HepG2 (cell line): ENCODE results near the gene EEF1E1. TPM values are rescaled to one million over a fixed set of nuclear protein-coding genes. Genes with fewer than 3 reads are reported as not detected.
A peak's percentile ranks its signal among the peaks of the same experiment; 100 is the strongest.

Experiments
- KIAA2018 ChIP-seq: sonication (generic); formaldehyde crosslinking; IDR thresholded peaks from 2 replicates; pipeline ENCODE4 v1.5.0; 2020; ENCODE audit warnings: mild to moderate bottlenecking, missing genetic modification reagents, borderline replicate concordance
- ZNF605 ChIP-seq: sonication (generic); formaldehyde crosslinking; IDR thresholded peaks from 2 replicates; pipeline ENCODE4 v1.8.0; 2022; ENCODE audit warnings: mild to moderate bottlenecking, missing genetic modification reagents
- ZNF646 ChIP-seq: sonication (generic); formaldehyde crosslinking; IDR thresholded peaks from 2 replicates; pipeline ENCODE4 v1.9.0; 2021; ENCODE audit warnings: mild to moderate bottlenecking, missing genetic modification reagents
- ZNF703 ChIP-seq: sonication (generic); formaldehyde crosslinking; IDR thresholded peaks from 2 replicates; pipeline ENCODE4 v1.5.1; 2020; ENCODE audit warnings: missing genetic modification reagents, mild to moderate bottlenecking, moderate library complexity, borderline replicate concordance
- ZNF773 ChIP-seq: sonication (generic); formaldehyde crosslinking; IDR thresholded peaks from 2 replicates; pipeline ENCODE4 v1.4.0; 2020; ENCODE audit warnings: missing genetic modification reagents, borderline replicate concordance
- ZNF839 ChIP-seq: sonication (generic); formaldehyde crosslinking; IDR thresholded peaks from 2 replicates; pipeline ENCODE4 v1.4.0; 2020; ENCODE audit warnings: missing genetic modification reagents, mild to moderate bottlenecking, borderline replicate concordance
- polyA plus RNA-seq, 8 experiments: library from polyadenylated mRNA; depleted of rRNA in 3 of 8; stranded (reverse) in 7 of 8; unstranded in 1 of 8; fragments of >200 nt; fragmentation: Illumina TruSeq in 4 of 8; extraction: Trizol in 4 of 8; gene quantifications; 2 replicates each; pipeline versions ENCODE4 v1.2.1 to v1.2.3, GENCODE V29; 2011 to 2016; ENCODE audit warnings: low read depth in 4 of 8, missing spikeins in 1 of 8, mixed read lengths in 1 of 8; ENCODE audit not compliant: insufficient read depth in 1 of 8
- total RNA-seq, 5 experiments: library from RNA; depleted of rRNA; stranded (reverse); fragments of >200 nt; fragmentation: Illumina TruSeq; extraction: Trizol; gene quantifications; 2 replicates each; pipeline ENCODE4 v1.2.3, GENCODE V29; 2016; ENCODE audit warnings: low read depth in 1 of 5
- TF ChIP-seq, protein P1 (sequence below): sonication (generic); formaldehyde crosslinking; IDR thresholded peaks from 2 replicates; pipeline ENCODE4 v1.5.1; 2020; ENCODE audit warnings: missing genetic modification reagents, mild to moderate bottlenecking, borderline replicate concordance

EEF1E1 gene
- total and polyA plus RNA-seq, 2 of the 13 experiments (the other 11 are each of a cell fraction or from before 2014, with no cell fraction given), result 128 to 188 TPM

DNA sequence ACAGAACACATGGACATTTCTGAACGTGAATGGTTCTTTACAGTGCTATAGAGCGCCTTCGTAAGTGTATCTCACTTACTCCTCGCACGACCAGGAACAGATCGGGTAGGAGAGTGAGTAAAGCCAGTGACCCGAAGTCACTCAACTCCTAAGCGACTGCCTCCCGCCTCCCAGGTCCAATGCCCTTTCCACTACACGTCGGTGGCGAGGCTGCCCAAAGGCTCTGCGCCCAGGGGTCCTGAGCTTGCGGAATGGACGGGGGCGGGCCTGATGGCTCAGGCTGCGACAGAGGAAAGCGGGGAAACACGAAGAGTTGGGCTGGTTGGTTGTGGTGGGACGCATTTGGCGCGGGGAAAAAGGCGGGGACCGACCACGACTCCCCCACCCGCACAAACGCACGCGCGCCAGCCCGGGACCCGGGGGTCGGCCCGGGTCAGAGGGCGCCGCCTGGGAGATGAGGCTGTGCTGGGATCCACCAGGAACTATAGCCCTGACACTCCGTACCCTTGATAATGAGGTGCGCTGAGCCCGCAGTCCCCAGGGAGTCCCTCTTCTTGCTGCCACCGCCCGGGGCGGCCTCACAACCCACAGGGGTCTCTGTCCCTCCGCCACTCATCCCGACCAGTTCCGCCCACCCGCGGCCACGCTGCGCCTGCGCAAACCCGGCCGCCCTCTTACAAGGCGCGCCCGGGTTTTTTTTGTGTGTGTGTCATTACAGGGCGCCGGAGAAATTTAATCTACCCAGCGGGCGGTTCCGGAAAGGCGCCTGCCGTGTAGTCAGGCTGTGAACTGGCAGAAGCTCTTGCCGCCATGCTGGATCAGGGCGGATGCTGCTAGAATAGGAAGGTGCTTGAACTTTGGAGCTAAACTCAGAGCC, 38.3 kb downstream of the EEF1E1 start, which contains the start of gene BLOC1S5 (continued):
- TF ChIP-seq KIAA2018 (CRISPR knock-in tag) (peak; percentile 75), ZNF839 (CRISPR knock-in tag) (no peak), ZNF703 (CRISPR knock-in tag) (0 out of 2 replicates have a peak, but pooled peaks have one; percentile 42), ZNF646 (CRISPR knock-in tag) (0 out of 2 replicates have a peak, but pooled peaks have one; percentile 36), ZNF773 (CRISPR knock-in tag) (peak; percentile 26; the same call in 1 of the 2 replicates), ZNF605 (CRISPR knock-in tag) (peak; percentile 76)
- TF ChIP-seq, protein P1, sequence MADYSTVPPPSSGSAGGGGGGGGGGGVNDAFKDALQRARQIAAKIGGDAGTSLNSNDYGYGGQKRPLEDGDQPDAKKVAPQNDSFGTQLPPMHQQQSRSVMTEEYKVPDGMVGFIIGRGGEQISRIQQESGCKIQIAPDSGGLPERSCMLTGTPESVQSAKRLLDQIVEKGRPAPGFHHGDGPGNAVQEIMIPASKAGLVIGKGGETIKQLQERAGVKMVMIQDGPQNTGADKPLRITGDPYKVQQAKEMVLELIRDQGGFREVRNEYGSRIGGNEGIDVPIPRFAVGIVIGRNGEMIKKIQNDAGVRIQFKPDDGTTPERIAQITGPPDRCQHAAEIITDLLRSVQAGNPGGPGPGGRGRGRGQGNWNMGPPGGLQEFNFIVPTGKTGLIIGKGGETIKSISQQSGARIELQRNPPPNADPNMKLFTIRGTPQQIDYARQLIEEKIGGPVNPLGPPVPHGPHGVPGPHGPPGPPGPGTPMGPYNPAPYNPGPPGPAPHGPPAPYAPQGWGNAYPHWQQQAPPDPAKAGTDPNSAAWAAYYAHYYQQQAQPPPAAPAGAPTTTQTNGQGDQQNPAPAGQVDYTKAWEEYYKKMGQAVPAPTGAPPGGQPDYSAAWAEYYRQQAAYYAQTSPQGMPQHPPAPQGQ (CRISPR knock-in tag), result no peak
